Fibroblast of villous mesenchyme (primary cell): ENCODE measurements around the gene ABITRAM. TPM values are rescaled to one million over a fixed set of nuclear protein-coding genes. Genes with fewer than 3 reads are reported as not detected.

Source experiments
- DNase-seq: peaks from one replicate; pipeline ENCODE4 v3.0.0-alpha.2; 2010; ENCODE audit warnings: low read depth
- H3K4me3 ChIP-seq: 2 replicates; pipeline ENCODE4 v1.5.1; 2011; ENCODE audit warnings: low read depth, mild to moderate bottlenecking, low read length
- total RNA-seq: library from RNA; depleted of rRNA; stranded (reverse); fragments of >200 nt; gene quantifications from 2 replicates; pipeline ENCODE4 v1.2.3, GENCODE V29; 2012
- TF ChIP-seq, protein P1 (sequence below): IDR thresholded peaks from 2 replicates; pipeline ENCODE4 v1.5.1; 2012; ENCODE audit warnings: low read depth, mild to moderate bottlenecking, low read length; ENCODE audit not compliant: insufficient read depth

ABITRAM gene
- total RNA-seq, 1 donor, result 9.9 TPM

DNA sequence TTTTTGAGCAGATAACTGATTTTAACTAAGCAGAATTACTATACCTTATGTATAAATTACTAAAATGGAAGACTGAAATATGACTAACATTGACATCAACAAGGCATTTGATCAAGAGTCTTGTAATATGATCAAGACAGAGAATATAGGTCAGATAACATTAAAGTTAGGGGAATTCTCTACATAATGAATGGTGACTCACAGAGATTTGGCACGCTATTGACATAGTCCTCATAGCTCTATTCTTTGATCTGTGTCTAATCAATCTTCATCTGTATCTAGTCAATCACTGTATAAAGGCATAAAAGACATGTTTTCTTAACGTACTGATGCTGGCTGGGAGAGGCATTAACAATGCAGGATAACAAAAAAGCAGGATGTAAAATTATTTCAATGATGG is 17.4 kb downstream of the ABITRAM start:
- no peak for DNase-seq
- TF ChIP-seq, protein P1, sequence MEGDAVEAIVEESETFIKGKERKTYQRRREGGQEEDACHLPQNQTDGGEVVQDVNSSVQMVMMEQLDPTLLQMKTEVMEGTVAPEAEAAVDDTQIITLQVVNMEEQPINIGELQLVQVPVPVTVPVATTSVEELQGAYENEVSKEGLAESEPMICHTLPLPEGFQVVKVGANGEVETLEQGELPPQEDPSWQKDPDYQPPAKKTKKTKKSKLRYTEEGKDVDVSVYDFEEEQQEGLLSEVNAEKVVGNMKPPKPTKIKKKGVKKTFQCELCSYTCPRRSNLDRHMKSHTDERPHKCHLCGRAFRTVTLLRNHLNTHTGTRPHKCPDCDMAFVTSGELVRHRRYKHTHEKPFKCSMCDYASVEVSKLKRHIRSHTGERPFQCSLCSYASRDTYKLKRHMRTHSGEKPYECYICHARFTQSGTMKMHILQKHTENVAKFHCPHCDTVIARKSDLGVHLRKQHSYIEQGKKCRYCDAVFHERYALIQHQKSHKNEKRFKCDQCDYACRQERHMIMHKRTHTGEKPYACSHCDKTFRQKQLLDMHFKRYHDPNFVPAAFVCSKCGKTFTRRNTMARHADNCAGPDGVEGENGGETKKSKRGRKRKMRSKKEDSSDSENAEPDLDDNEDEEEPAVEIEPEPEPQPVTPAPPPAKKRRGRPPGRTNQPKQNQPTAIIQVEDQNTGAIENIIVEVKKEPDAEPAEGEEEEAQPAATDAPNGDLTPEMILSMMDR, result no peak
- no peak overlapping the region for H3K4me3 ChIP-seq

DNA sequence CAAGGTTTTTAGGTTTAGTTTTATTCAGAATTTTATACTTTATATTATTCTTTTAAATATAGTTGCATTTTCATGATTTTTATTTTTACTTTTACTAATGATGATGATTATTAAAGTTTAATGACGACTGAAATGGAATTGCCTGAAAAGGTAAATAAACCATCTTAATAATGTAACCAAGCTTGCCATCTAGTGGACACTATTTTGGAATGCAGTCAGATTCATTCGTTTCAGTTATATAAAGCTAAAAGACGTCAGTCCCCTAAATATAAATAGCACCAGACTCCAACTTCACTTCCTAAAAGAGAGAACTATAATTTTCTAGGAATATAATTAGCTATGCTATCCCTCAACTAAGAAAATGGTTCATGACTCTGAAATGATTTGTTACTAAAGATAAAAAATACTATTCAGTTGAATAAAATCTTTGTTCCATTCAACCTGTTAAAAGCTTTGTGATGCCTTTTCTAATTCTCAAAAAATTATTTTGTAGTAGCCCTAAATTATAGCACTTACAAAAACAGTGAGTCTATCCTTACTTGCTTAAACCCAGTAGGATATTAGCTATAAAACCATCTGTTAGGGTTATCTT is 19.9 kb downstream of the ABITRAM start:
- peak; percentile 73 for DNase-seq
- no peak overlapping the region for H3K4me3 ChIP-seq
- TF ChIP-seq, protein P1, result peak; percentile 63

DNA sequence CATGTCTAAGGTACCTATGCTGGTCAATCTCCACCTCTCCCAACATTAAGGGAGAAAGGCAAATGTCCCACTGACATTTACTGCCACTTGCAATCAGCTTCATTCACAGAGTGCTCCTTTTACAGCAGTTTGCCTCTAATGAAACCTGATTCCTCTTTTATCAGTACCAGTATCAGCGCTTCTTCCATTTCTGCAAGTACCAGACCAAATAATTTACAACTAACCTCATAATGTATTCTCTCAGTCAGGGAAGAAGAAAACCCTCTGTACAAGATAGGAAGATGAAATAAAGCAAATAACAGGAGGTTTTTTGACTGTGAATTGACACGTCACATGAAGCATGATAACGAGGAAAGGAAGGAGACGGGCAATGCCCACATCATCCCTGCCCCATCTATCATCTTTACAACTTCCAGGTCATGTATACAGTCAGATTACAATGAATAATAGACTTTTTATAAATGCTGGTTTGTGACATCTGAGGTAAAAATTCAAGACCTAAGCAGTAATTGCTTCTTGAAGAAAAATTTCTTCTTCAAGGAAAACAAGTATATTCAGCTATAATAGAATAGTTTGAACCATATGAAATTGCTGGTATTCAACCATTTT is 21.9 kb downstream of the ABITRAM start:
- TF ChIP-seq, protein P1, result no peak
- DNase-seq, result peak; percentile 3
- no peak overlapping the region for H3K4me3 ChIP-seq

DNA sequence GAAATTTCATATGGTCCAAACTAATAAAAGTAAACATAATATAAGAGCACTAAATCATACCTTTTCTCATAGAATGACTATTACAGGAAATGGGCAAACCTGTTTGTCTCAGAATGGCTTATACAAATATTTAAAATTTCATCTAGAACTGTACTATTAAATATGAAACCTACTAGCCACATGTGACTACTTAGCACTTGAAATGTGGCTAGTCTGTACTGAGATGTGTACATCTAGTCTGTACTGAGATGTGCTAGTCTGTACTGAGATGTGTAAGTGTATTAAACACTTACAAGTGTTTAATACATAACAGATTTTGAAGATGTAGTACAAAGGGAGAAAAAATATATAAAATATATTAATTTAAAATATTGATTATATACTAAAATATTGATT is 22.4 kb downstream of the ABITRAM start:
- H3K4me3 ChIP-seq, result no peak overlapping the region
- DNase-seq, result no peak
- TF ChIP-seq, protein P1, result no peak

DNA sequence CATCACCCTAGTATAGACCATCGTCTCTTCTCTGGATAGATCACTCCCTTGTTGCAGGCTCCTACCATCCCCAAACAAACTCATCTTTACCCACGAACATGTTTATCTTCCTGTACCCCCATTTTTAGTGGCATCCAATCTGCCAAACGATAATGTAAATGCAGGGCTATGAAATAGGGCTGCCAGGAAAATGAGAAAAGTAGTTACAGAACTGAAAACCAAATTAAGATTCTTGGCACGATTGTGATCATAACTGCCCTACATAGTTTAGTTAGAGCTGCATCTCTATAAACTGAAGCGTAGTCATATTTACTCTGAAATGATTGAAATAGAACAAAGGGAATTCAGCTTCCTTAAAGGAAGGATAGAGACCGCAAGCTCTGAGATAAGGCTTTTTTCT is 26.1 kb downstream of the ABITRAM start:
- no peak for DNase-seq

DNA sequence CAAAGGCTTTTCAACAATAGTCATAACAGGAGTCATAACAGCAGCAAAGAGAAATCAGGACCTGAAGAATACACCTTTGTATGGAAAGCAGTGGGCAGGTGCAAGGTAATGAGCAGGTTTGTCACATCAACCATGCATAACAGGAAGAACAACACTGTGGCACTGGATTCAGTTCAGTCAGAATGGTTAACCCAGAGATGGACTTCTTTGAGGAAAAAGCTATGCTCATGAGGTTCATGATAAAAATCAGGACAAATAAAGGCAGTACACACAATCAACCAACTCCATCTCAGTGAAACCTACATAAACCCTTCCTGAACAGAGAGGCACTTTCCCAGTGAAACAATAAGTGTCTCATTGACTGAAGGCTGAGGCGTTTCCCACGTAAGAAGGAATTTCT is 27.0 kb downstream of the ABITRAM start:
- no peak for DNase-seq
- TF ChIP-seq, protein P1, result no peak
- no peak overlapping the region for H3K4me3 ChIP-seq

More for the DNA sequence above, 26.1 kb downstream of the ABITRAM start:
- H3K4me3 ChIP-seq, result no peak overlapping the region
- TF ChIP-seq, protein P1, result no peak
